Stimulated activated CD8-positive, alpha-beta memory T cell treated with anti-CD3 and anti-CD28 coated beads, Interleukin-12 subunit alpha, Interleukin-12 subunit beta, amount 100 ng/mL, for 24 hours (primary cell): ENCODE data around the gene XRCC3.
A peak's percentile ranks its signal among the peaks of the same experiment; 100 is the strongest.
"Not testable (repeated sequence)": the region's sequence is repeated elsewhere in the genome, so short reads cannot be mapped to it uniquely, and the experiment has no call there.

Experiments
- DNase-seq: peaks from one replicate; pipeline ENCODE4 v3.0.0-alpha.2; 2020; ENCODE audit errors: extremely low read depth

Gene XRCC3

GRCh38 chr14:103694572-103695026 is 20.7 kb downstream of the XRCC3 start:
- DNase-seq = no peak

- no peak for DNase-seq
These were observed 21.7 kb downstream of the XRCC3 start for GRCh38 chr14:103693515-103693914.

DNA sequence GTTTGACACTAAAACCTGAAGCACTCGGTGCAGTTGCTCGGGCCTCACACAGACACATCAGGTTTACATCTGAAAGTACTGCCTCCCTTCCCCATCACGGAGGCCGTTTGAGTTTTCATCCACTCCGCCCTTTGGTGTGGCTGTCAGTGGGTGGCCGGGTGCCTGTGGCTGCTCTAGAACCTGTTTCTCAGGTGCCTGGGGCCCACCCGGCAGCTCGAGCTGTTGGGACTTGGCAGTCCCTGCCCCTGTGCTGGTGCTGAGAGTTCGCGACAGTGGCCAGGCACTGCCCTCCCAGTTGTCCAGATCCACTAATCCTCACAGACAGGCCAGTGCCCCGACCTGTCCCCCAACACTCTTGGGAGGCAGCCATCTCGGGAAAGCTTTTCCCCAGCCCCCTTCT is 22.4 kb downstream of the XRCC3 start:
- DNase-seq = no peak

DNA sequence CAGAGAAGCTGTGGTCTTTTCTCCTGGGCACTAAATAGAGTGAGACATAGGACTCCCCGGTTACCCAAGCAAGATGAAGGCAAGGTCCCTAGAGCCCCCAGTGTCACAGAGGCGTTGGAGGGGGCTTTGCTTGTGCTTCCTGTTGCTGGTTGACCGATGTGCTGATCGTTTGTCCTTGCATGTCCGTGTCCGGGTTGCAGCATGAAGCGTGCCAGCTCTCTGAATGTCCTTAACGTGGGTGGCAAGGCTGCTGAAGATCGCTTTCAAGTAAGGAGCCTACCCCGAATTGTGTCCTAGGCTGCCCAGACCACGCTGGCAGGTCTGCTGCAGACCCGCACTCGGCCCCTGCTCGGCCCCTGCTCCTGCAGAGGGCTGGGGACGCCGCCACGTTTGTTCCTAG is 23.1 kb downstream of the XRCC3 start:
- DNase-seq = no peak

GRCh38 chr14:103691655-103692054 is 23.6 kb downstream of the XRCC3 start:
- not testable (repeated sequence) for DNase-seq

DNA sequence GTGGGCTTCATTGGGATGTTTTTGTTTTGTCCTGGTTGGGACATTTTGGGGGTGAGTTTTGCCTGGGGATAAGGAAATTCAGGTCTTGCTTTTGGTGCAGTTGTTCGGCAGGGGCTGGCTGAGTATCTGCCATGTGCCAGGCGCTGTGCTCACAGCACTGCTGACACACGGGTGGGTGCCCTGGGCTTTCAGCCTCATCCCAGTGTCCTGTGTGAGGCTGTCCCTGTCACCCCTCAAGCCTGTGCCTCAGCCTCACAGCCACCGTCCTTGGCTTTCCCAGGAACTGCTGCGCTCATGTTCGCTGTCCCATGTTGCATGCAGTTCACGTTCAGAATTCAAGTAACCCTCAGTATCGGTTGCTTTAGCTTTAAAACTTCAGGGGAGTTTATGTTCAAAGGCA is 24.9 kb downstream of the XRCC3 start:
- DNase-seq = no peak

DNA sequence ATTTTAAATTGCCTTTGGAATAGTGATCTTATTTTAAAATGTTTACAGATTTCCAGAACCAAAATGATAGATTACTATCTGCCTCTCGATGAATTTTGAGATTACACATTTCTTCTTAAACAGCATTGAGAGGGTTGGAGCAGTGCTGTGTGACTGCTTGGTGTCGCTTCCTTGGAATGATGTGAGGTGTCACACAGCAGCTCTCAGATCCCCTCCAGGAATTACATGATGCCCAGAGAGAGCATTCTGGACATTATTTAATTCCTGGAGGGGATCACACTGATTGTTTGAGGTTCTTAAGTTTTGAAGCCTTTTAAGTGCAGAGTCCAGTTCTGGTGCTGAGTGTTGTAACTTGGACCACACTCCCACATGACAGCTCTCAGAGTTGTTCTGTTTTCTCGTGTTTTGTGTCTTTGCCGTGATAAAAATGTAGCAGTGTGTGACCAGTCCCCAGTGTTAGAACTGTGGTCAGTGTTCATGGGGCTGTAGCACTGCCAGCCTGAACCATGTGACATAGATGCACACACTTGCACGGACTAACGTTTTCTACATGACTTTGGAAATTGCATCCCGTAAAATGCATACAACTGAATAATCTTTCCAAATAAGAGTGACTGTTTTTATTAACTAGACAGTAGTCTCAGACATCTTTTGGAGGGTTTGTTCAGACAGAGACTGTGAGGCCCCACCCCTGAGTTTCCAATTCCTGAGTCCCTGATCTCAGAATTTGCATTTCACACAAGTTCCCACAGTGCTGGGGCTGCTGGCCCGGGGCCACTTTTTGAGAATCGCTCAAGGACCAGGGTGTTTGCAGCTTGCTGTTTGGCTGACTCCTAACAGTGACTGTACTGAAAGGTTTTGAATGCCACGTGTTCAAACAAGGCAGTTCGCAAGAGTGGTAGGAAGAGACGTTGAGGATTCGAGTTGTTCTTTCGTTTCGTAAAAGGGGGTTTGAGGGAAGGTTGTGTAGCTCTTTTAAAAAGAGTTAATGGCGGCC is 26.0 kb downstream of the XRCC3 start:
- no peak for DNase-seq

- DNase-seq = no peak
These were observed 26.8 kb downstream of the XRCC3 start for GRCh38 chr14:103688441-103688840.

DNA sequence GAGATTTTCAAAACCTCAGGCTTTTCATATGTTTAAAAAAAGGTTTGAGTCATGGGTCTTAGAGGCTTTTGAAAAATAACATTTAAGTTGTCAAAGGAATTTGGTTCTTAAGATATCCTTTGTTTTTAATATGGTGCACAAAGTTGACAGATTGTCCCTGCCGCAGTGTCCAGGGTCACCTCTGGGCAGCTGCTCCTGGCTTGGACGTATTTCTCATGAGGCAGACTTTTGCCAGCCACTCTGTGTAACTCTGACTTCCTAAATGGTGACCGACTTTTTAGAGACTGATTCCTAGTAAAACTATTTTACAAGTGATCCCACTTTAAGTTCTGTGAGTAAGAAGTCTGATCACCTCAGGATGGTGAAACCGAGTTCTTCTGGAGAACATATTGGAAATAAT is 27.5 kb downstream of the XRCC3 start:
- DNase-seq = no peak

GRCh38 chr14:103686831-103687485 is 28.3 kb downstream of the XRCC3 start:
- no peak for DNase-seq

DNA sequence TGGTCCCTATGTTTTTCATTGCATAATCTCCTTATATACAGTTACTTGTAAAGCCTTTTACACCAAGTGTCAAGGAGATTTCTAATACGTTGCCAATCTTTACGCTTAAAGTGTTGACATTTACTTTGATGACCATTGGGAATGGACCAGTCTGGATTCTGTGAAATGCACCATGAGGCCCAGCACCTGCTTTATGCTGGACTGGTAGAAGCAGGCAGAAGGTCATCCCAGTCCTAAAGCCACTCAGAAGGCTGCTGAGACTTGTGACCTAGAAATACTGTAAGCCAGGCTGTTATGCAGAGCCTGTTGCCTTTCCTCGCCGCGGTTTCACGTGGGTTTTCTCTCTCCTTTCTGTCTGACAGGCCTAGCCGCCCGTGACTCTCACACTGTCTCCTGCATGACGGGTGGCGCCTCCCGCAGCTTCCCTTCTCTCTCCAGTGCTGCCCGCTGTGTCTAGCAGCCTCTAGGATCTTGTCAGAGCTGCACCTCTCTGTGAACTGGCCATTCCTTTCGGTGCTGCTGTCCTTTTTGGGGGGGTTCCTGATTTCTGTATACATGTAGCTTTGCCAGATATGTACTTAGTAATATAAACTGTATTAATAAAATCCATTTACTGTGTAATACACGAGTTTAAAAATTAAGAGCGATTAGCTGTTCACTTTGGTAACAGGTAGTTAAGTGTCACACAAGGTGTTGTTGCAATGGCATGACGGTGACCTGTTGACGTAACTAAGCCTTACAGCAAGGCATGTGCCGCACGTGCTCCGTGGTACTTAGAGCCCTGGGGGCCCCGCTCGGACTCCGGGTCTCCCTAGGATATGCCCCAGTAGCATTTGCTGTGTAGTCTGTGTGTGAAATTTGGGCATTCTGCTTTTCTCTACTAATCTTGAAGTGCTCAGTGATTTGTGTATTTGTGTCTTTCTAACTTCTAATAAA is 29.7 kb downstream of the XRCC3 start:
- no peak for DNase-seq

DNA sequence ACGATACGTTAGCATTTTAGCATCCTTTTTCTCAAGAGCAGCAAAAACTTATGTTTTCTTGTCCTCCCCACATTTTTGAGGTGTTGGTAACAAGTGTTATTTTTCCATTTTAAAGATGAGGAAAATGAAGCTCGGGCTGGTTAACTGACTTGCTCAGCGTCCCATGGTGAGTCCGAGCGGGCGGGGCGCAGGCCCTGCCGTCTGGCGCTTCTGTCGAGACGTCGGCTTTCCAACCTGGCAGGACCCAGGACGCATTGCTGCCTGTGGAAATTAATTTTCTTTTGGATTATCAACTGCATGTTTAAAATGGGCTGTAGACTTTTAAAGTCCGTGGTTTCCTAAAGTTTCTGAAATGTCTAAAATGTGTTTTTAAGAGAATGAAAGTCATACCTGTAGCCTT is 30.4 kb downstream of the XRCC3 start:
- DNase-seq = no peak

GRCh38 chr14:103684471-103684870 is 30.8 kb downstream of the XRCC3 start:
- no peak for DNase-seq

DNA sequence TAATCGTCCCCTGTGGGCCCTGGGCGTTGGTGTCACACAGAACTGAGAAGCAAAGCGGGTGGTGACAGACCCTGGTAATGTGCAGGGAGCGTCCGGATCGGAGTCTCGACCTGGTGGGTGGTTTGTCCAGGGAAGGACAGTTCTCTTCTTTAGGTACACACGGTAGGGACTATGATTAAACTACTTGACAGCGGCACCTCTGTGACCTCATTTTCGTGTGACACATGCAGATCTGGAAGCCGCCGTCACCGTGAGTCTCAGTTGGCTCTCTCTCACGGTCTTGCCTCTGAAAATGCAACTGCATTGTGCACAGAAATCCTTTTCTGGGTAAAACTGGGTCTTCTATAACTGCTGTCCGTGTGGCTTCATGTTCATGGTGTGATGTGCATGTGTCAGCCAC is 32.1 kb downstream of the XRCC3 start:
- DNase-seq = no peak

DNA sequence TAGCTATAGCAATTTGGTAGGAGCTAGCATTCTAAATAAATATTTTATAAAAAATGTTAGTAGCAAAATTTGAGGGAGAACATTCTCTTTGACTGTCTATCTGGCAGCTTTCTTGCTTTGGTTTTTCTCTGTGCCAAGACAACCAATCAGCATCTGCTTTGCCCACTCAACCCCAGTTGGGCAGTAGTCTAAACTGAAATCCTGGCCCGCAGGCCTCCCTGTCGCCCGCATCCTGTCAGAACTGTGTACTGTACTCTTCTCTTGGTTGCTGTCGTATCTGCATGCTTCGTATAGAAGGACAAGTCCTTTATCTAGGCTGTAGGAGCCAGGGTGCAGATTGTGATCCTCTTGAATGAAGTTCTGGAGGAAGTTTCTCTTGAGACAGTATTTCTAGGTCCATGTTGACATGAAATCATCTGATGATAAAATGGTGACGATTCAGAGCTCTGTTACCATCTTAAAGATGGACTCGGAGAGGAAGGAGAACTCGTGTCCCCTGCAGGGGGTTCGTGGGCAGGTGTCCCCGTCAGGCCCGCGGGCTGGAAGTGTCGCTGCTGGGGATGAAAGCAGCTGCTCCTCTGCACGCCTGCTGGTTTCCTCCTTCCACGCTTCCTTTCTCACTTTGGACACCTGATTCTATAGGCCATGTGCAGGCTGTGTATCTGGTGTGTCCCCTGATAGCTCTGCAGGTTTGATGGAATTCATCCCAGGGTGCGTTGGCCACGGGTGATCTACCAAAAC is 34.6 kb downstream of the XRCC3 start:
- no peak for DNase-seq

GRCh38 chr14:103679351-103679750 is 35.9 kb downstream of the XRCC3 start:
- DNase-seq = peak; percentile 14

DNA sequence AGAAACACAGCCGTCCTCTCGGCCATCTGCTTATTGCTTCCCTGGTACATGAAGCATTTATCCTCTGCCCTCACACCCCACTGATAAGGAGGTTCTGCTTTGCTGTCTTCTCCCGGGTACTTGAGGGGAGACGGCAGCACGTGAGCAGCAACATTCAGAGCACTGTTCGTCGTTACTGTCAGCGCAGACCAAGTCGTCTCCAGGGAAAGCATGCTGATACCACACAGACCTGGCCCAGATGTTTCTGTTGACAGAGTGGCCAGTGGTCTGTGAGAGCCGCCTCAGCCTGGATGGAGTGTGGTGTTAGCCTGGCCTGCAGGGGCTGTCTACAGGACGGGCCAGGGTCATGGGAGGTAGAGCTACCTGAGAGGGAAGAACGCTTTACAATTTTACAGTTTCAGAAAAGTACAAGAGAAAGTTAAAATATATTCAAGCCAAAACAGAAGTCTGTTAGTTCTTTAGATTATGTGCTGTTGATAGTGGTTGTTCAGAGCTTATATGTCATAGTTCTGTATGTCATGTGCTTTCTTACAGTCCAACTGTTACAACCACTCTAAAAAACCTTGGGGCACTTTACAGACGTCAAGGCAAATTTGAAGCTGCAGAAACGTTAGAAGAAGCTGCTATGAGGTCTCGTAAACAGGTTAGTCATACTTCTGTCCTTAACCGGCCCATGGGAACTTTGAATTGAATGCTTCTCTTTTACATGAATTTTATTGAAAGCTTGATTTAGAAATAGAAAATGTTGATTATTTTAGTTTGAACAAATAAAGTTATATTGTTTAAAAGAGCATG is 38.2 kb downstream of the XRCC3 start:
- no peak for DNase-seq

DNA sequence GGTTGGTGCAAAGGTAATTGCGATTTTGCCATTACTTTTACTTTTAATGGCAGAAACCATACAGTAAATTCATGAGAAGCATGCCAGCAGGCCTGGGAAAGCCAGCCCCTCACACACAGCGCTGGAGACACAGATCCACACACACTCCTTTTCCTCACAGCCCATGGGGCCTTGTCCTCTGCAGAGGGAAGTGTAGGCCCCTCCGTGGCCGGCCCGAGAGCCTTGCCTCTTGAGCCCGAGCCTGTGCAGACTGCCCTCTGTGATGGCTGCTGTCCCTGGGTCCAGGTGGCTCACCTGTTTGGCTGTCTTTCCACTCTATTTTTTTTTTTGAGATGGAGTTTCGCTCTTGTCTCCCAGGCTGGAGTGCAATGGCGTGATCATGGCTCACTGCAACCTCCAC is 39.3 kb downstream of the XRCC3 start:
- no peak for DNase-seq

- no peak for DNase-seq
These were observed 43.3 kb downstream of the XRCC3 start for GRCh38 chr14:103671911-103672310.

- no peak for DNase-seq
These were observed 45.9 kb downstream of the XRCC3 start for GRCh38 chr14:103669370-103669769.
